Liver (tissue), 3 donors: Measurements from ENCODE around the gene SLC6A3.

Experiments
- ATF3 ChIP-seq: IDR thresholded peaks from 2 replicates; pipeline ENCODE4 v1.6.1; 2016; ENCODE audit warnings: antibody characterized with exemption
- CTCF ChIP-seq: fragments of 150-350 bp; IDR thresholded peaks from 2 replicates; pipeline ENCODE4 v1.5.1; 2017; ENCODE audit warnings: improper control_type of control experiment, low read depth, low read length; ENCODE audit not compliant: missing input control
- MAX ChIP-seq: IDR thresholded peaks from 2 replicates; pipeline ENCODE4 v1.6.1; 2016; ENCODE audit warnings: antibody characterized with exemption
- RAD21 ChIP-seq, 2 donors: IDR thresholded peaks; 2 replicates each; pipeline ENCODE4 v1.6.1; 2016; ENCODE audit warnings: antibody characterized with exemption in 2 of 2, mild to moderate bottlenecking in 2 of 2
- SP1 ChIP-seq: IDR thresholded peaks from 2 replicates; pipeline ENCODE4 v1.6.1; 2018; ENCODE audit warnings: antibody characterized with exemption, mild to moderate bottlenecking
- YY1 ChIP-seq: IDR thresholded peaks from 2 replicates; pipeline ENCODE4 v1.6.1; 2016; ENCODE audit warnings: antibody characterized with exemption, mild to moderate bottlenecking
- TF ChIP-seq, protein P1 (sequence below): IDR thresholded peaks from 2 replicates; pipeline ENCODE4 v1.6.1; 2016; ENCODE audit warnings: antibody characterized with exemption, mild to moderate bottlenecking
- donor health status: healthy.
- donor health status: healthy.

DNA sequence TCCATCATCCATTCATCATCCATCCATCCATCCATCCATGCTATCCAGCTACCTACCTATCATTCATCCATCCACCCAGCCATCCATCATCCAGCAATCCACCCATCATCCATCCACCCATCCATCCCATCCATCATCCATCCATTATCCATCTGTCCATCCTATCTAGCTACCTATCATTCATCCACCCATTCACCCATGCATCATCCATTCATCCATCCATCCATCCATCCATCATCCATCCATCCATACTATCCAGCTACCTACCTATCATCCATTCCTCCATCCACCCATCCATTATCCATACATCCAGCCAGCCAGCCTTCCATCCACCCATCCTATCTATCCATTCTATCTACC, 26.3 kb downstream of the SLC6A3 start:
- no peak for TF ChIP-seq CTCF
- TF ChIP-seq, protein P1, sequence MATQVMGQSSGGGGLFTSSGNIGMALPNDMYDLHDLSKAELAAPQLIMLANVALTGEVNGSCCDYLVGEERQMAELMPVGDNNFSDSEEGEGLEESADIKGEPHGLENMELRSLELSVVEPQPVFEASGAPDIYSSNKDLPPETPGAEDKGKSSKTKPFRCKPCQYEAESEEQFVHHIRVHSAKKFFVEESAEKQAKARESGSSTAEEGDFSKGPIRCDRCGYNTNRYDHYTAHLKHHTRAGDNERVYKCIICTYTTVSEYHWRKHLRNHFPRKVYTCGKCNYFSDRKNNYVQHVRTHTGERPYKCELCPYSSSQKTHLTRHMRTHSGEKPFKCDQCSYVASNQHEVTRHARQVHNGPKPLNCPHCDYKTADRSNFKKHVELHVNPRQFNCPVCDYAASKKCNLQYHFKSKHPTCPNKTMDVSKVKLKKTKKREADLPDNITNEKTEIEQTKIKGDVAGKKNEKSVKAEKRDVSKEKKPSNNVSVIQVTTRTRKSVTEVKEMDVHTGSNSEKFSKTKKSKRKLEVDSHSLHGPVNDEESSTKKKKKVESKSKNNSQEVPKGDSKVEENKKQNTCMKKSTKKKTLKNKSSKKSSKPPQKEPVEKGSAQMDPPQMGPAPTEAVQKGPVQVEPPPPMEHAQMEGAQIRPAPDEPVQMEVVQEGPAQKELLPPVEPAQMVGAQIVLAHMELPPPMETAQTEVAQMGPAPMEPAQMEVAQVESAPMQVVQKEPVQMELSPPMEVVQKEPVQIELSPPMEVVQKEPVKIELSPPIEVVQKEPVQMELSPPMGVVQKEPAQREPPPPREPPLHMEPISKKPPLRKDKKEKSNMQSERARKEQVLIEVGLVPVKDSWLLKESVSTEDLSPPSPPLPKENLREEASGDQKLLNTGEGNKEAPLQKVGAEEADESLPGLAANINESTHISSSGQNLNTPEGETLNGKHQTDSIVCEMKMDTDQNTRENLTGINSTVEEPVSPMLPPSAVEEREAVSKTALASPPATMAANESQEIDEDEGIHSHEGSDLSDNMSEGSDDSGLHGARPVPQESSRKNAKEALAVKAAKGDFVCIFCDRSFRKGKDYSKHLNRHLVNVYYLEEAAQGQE, result no peak
- TF ChIP-seq SP1, result no peak
- no peak for TF ChIP-seq ATF3
- TF ChIP-seq RAD21 (IDR thresholded peaks at IDR 0.05), result no peak
- TF ChIP-seq YY1, result no peak
- no peak for TF ChIP-seq MAX
